ENCODE measurements around the gene CDYL.

The CDYL gene

GRCh38 chr6:4884646-4885340 is 108.6 kb downstream of the CDYL start:
- no peak overlapping the region for H3K9ac ChIP-seq (ENCODE audit: low read depth, low read length)
- no peaks in the 10 kb centered on the region for H3K27me3 ChIP-seq (ENCODE audit: control insufficient read depth, insufficient read depth, low read length)
- H3K4me3 ChIP-seq (ENCODE audit: low read depth, low read length) = no peak overlapping the region
- H3K36me3 ChIP-seq (ENCODE audit: control insufficient read depth, insufficient read depth, low read length) = no peaks in the 10 kb centered on the region
- no peak overlapping the region for H3K27ac ChIP-seq (ENCODE audit: low read depth, low read length)
- peaks cover 21% of the 10 kb centered on the region for H3K4me1 ChIP-seq (ENCODE audit: control insufficient read depth, insufficient read depth, low read length)
- H3K9me3 ChIP-seq (ENCODE audit: control insufficient read depth, insufficient read depth, low read length) = no peaks in the 10 kb centered on the region

- no peak overlapping the region for H3K4me3 ChIP-seq (ENCODE audit: low read depth, low read length)
- H3K27ac ChIP-seq (ENCODE audit: low read depth, low read length) = no peak overlapping the region
- peaks cover 21% of the 10 kb centered on the region for H3K4me1 ChIP-seq (ENCODE audit: control insufficient read depth, insufficient read depth, low read length)
- no peaks in the 10 kb centered on the region for H3K27me3 ChIP-seq (ENCODE audit: control insufficient read depth, insufficient read depth, low read length)
- H3K9ac ChIP-seq (ENCODE audit: low read depth, low read length) = no peak overlapping the region
- H3K36me3 ChIP-seq (ENCODE audit: control insufficient read depth, insufficient read depth, low read length) = no peaks in the 10 kb centered on the region
- no peaks in the 10 kb centered on the region for H3K9me3 ChIP-seq (ENCODE audit: control insufficient read depth, insufficient read depth, low read length)
Observed at GRCh38 chr6:4885341-4885933, 109.2 kb downstream of the CDYL start.

DNA sequence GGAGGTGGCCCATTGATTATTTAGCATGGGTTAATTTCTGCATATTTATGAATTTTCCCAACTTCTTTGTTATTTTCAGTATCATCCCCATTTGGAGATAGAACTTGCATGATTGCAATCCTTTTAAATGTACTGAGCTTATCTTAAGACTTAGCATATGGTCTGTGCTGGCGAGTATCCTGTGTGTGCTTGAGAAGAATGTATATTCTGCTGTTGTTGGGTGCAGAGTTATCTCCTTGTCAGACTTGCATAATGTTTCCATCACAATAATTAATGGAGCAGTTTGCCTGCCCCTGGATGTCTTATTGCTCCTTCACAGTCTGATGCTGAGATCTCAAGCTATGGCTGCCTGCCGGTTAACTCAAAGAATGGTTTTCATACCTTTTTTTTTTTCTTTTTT is 112.6 kb downstream of the CDYL start:
- no peak overlapping the region for H3K4me3 ChIP-seq (ENCODE audit: low read depth, low read length)
- no peaks in the 10 kb centered on the region for H3K9me3 ChIP-seq (ENCODE audit: control insufficient read depth, insufficient read depth, low read length)
- peaks cover 13% of the 10 kb centered on the region for H3K4me1 ChIP-seq (ENCODE audit: control insufficient read depth, insufficient read depth, low read length)
- no peak overlapping the region for H3K9ac ChIP-seq (ENCODE audit: low read depth, low read length)
- peaks cover 20% of the 10 kb centered on the region for H3K36me3 ChIP-seq (ENCODE audit: control insufficient read depth, insufficient read depth, low read length)
- H3K27ac ChIP-seq (ENCODE audit: low read depth, low read length) = no peak overlapping the region
- no peaks in the 10 kb centered on the region for H3K27me3 ChIP-seq (ENCODE audit: control insufficient read depth, insufficient read depth, low read length)

- H3K36me3 ChIP-seq (ENCODE audit: control insufficient read depth, insufficient read depth, low read length) = peaks cover 23% of the 10 kb centered on the region
- no peaks in the 10 kb centered on the region for H3K9me3 ChIP-seq (ENCODE audit: control insufficient read depth, insufficient read depth, low read length)
- peaks cover 5% of the 10 kb centered on the region for H3K4me1 ChIP-seq (ENCODE audit: control insufficient read depth, insufficient read depth, low read length)
- H3K27me3 ChIP-seq (ENCODE audit: control insufficient read depth, insufficient read depth, low read length) = no peaks in the 10 kb centered on the region
- H3K4me3 ChIP-seq (ENCODE audit: low read depth, low read length) = no peak overlapping the region
- no peak overlapping the region for H3K27ac ChIP-seq (ENCODE audit: low read depth, low read length)
- H3K9ac ChIP-seq (ENCODE audit: low read depth, low read length) = no peak overlapping the region
Observed at GRCh38 chr6:4889701-4890100, 113.5 kb downstream of the CDYL start.

- no peak overlapping the region for H3K4me3 ChIP-seq (ENCODE audit: low read depth, low read length)
- H3K9me3 ChIP-seq (ENCODE audit: control insufficient read depth, insufficient read depth, low read length) = no peaks in the 10 kb centered on the region
- no peak overlapping the region for H3K27ac ChIP-seq (ENCODE audit: low read depth, low read length)
- H3K36me3 ChIP-seq (ENCODE audit: control insufficient read depth, insufficient read depth, low read length) = peaks cover 26% of the 10 kb centered on the region
- H3K27me3 ChIP-seq (ENCODE audit: control insufficient read depth, insufficient read depth, low read length) = no peaks in the 10 kb centered on the region
- H3K9ac ChIP-seq (ENCODE audit: low read depth, low read length) = no peak overlapping the region
- peaks cover 5% of the 10 kb centered on the region for H3K4me1 ChIP-seq (ENCODE audit: control insufficient read depth, insufficient read depth, low read length)
Observed at GRCh38 chr6:4890191-4890590, 114.0 kb downstream of the CDYL start.

DNA sequence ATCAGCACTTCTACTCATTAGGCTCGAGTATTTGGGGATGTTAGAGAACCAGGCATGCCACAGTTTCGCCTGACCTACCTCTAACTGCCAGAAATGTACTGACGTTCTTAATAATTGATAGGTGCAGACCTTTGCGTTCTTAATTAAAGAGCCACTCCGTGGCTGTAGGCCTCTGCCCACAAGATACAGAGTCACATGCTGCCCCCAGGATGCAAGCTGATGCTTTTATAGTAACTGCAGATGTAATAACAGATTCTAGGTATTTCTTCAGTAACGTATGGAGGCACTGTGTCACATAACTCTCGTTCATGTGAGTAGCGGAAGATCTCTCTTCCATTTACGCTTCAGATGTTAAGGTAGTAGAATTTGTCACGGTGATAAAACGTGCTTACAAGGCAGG is 114.4 kb downstream of the CDYL start:
- Histone ChIP-seq H3K4me3 (ENCODE audit: low read depth, low read length) (no peak overlapping the region), H3K4me1 (ENCODE audit: control insufficient read depth, insufficient read depth, low read length) (peaks cover 5% of the 10 kb centered on the region), H3K36me3 (ENCODE audit: control insufficient read depth, insufficient read depth, low read length) (peaks cover 26% of the 10 kb centered on the region), H3K9ac (ENCODE audit: low read depth, low read length) (no peak overlapping the region), H3K27ac (ENCODE audit: low read depth, low read length) (no peak overlapping the region), H3K9me3 (ENCODE audit: control insufficient read depth, insufficient read depth, low read length) (no peaks in the 10 kb centered on the region), H3K27me3 (ENCODE audit: control insufficient read depth, insufficient read depth, low read length) (no peaks in the 10 kb centered on the region)

- Histone ChIP-seq H3K9me3 (ENCODE audit: control insufficient read depth, insufficient read depth, low read length) (no peaks in the 10 kb centered on the region), H3K4me3 (ENCODE audit: low read depth, low read length) (no peak overlapping the region), H3K36me3 (ENCODE audit: control insufficient read depth, insufficient read depth, low read length) (peaks cover 26% of the 10 kb centered on the region), H3K27ac (ENCODE audit: low read depth, low read length) (no peak overlapping the region), H3K9ac (ENCODE audit: low read depth, low read length) (no peak overlapping the region), H3K27me3 (ENCODE audit: control insufficient read depth, insufficient read depth, low read length) (no peaks in the 10 kb centered on the region), H3K4me1 (ENCODE audit: control insufficient read depth, insufficient read depth, low read length) (peaks cover 5% of the 10 kb centered on the region)
Observed at GRCh38 chr6:4891141-4891540, 114.9 kb downstream of the CDYL start.

- no peak overlapping the region for H3K27ac ChIP-seq (ENCODE audit: low read depth, low read length)
- H3K9me3 ChIP-seq (ENCODE audit: control insufficient read depth, insufficient read depth, low read length) = no peaks in the 10 kb centered on the region
- H3K4me3 ChIP-seq (ENCODE audit: low read depth, low read length) = no peak overlapping the region
- H3K27me3 ChIP-seq (ENCODE audit: control insufficient read depth, insufficient read depth, low read length) = no peaks in the 10 kb centered on the region
- no peak overlapping the region for H3K9ac ChIP-seq (ENCODE audit: low read depth, low read length)
- H3K4me1 ChIP-seq (ENCODE audit: control insufficient read depth, insufficient read depth, low read length) = peaks cover 5% of the 10 kb centered on the region
- peaks cover 27% of the 10 kb centered on the region for H3K36me3 ChIP-seq (ENCODE audit: control insufficient read depth, insufficient read depth, low read length)
Observed at GRCh38 chr6:4892785-4893485, 116.7 kb downstream of the CDYL start.

DNA sequence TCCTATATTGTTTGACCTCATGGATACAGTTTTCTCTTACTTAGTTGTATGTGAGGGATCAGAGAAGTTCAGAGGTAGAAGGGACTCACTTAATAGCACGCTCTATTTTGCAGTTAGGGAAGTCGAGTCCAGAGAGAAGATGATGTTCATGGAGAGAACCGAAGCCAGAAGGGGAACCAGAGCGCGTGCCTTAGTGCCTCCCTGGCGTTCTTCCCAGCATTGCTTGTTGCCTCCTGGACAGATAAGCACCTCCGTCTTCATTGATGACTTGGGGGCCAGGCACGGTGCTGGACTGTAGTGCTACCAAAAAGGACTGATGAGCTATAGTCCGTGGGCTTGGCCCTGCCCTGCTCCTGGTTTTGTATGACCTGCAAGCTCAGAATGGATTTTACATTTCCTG is 117.8 kb downstream of the CDYL start:
- no peak overlapping the region for H3K9ac ChIP-seq (ENCODE audit: low read depth, low read length)
- no peak overlapping the region for H3K27ac ChIP-seq (ENCODE audit: low read depth, low read length)
- no peaks in the 10 kb centered on the region for H3K9me3 ChIP-seq (ENCODE audit: control insufficient read depth, insufficient read depth, low read length)
- peaks cover 33% of the 10 kb centered on the region for H3K36me3 ChIP-seq (ENCODE audit: control insufficient read depth, insufficient read depth, low read length)
- no peaks in the 10 kb centered on the region for H3K27me3 ChIP-seq (ENCODE audit: control insufficient read depth, insufficient read depth, low read length)
- H3K4me1 ChIP-seq (ENCODE audit: control insufficient read depth, insufficient read depth, low read length) = peaks cover 5% of the 10 kb centered on the region; the same call in 1 of the 2 replicates
- no peak overlapping the region for H3K4me3 ChIP-seq (ENCODE audit: low read depth, low read length)

DNA sequence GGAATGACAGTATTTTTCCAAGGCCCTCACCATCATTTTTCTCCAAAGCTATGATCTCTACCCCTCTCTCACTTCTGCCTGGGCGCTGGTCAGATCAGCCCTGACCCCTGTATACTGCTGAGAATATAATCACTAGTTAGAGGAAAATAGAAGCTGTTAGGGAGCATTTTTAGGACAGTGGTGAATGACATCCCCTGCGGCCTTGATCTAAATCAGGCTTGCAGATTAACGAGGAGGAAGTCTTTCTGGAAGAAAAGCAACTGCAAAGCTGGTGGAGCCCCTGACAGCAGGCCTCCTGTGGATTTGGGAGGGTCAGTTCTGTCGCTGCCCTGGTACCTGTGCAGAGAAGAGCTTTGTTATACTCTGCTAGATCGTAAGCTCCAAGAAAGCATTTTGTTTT is 119.8 kb downstream of the CDYL start:
- H3K9me3 ChIP-seq (ENCODE audit: control insufficient read depth, insufficient read depth, low read length) = no peaks in the 10 kb centered on the region
- no peaks in the 10 kb centered on the region; the same call in 1 of the 2 replicates for H3K4me1 ChIP-seq (ENCODE audit: control insufficient read depth, insufficient read depth, low read length)
- no peak overlapping the region for H3K4me3 ChIP-seq (ENCODE audit: low read depth, low read length)
- H3K9ac ChIP-seq (ENCODE audit: low read depth, low read length) = no peak overlapping the region
- H3K36me3 ChIP-seq (ENCODE audit: control insufficient read depth, insufficient read depth, low read length) = peaks cover 33% of the 10 kb centered on the region
- H3K27me3 ChIP-seq (ENCODE audit: control insufficient read depth, insufficient read depth, low read length) = no peaks in the 10 kb centered on the region
- no peak overlapping the region for H3K27ac ChIP-seq (ENCODE audit: low read depth, low read length)

- Histone ChIP-seq H3K27me3 (ENCODE audit: control insufficient read depth, insufficient read depth, low read length) (no peaks in the 10 kb centered on the region), H3K4me3 (ENCODE audit: low read depth, low read length) (no peak overlapping the region), H3K9ac (ENCODE audit: low read depth, low read length) (no peak overlapping the region), H3K36me3 (ENCODE audit: control insufficient read depth, insufficient read depth, low read length) (peaks cover 29% of the 10 kb centered on the region), H3K9me3 (ENCODE audit: control insufficient read depth, insufficient read depth, low read length) (no peaks in the 10 kb centered on the region), H3K27ac (ENCODE audit: low read depth, low read length) (no peak overlapping the region), H3K4me1 (ENCODE audit: control insufficient read depth, insufficient read depth, low read length) (no peaks in the 10 kb centered on the region; the same call in 1 of the 2 replicates)
Observed at GRCh38 chr6:4896401-4896800, 120.2 kb downstream of the CDYL start.
